Activated naive CD4-positive, alpha-beta T cell (primary cell): Measurements from ENCODE around the gene ROPN1B.

Source experiments
- DNase-seq, 4 experiments: peaks; one replicate each; lab custom pipeline; 2025; lab: John Stamatoyannopoulos, UW

The ROPN1B gene

GRCh38 chr3:126004692-126005091, 35.7 kb downstream of the ROPN1B start:
- DNase-seq: no peak

GRCh38 chr3:126005951-126006350, 37.0 kb downstream of the ROPN1B start:
- no peak for DNase-seq

- no peak for DNase-seq
Observed at GRCh38 chr3:126008219-126008618, 39.2 kb downstream of the ROPN1B start.

- no peak for DNase-seq
Observed at GRCh38 chr3:126009181-126009580, 40.2 kb downstream of the ROPN1B start.

GRCh38 chr3:126013751-126014156, 44.8 kb downstream of the ROPN1B start:
- no peak for DNase-seq

- no peak for DNase-seq
Observed at GRCh38 chr3:126014252-126014651, 45.3 kb downstream of the ROPN1B start.

GRCh38 chr3:126015075-126015474, 46.1 kb downstream of the ROPN1B start:
- no peak for DNase-seq

- no peak for DNase-seq
Observed at GRCh38 chr3:126016616-126017015, 47.6 kb downstream of the ROPN1B start.

- DNase-seq: no peak
Observed at GRCh38 chr3:126017362-126017761, 48.4 kb downstream of the ROPN1B start.

- no peak for DNase-seq
Observed at GRCh38 chr3:126018545-126018944, 49.6 kb downstream of the ROPN1B start.

- DNase-seq: no peak
Observed at GRCh38 chr3:126018995-126019394, 50.0 kb downstream of the ROPN1B start.

- DNase-seq: no peak
Observed at GRCh38 chr3:126019683-126020082, 50.7 kb downstream of the ROPN1B start.

GRCh38 chr3:126021224-126021623, 52.2 kb downstream of the ROPN1B start:
- no peak for DNase-seq

GRCh38 chr3:126021702-126022101, 52.7 kb downstream of the ROPN1B start:
- no peak for DNase-seq

- DNase-seq: no peak
Observed at GRCh38 chr3:126022741-126023359, 53.9 kb downstream of the ROPN1B start.

- DNase-seq: no peak
Observed at GRCh38 chr3:126023390-126023789, 54.4 kb downstream of the ROPN1B start.

- no peak for DNase-seq
Observed at GRCh38 chr3:126024049-126024854, 55.3 kb downstream of the ROPN1B start.

- DNase-seq: no peak
Observed at GRCh38 chr3:126025116-126025729, 56.2 kb downstream of the ROPN1B start.

- DNase-seq: no peak
Observed at GRCh38 chr3:126025862-126026261, 56.9 kb downstream of the ROPN1B start.

GRCh38 chr3:126026277-126026751, 57.3 kb downstream of the ROPN1B start:
- DNase-seq: no peak

GRCh38 chr3:126026761-126027160, 57.8 kb downstream of the ROPN1B start:
- DNase-seq: no peak

GRCh38 chr3:126028096-126028495, 59.1 kb downstream of the ROPN1B start:
- DNase-seq: no peak

- no peak for DNase-seq
Observed at GRCh38 chr3:126029241-126029640, 60.3 kb downstream of the ROPN1B start.
